Stimulated activated CD8-positive, alpha-beta memory T cell treated with anti-CD3 and anti-CD28 coated beads, Interleukin-12 subunit alpha, Interleukin-12 subunit beta, amount 100 ng/mL, for 1 hour (primary cell): ENCODE results near the gene ARSB.
"Not testable (repeated sequence)": the region's sequence is repeated elsewhere in the genome, so short reads cannot be mapped to it uniquely, and the experiment has no call there.

Experiments used
- DNase-seq: peaks from one replicate; pipeline ENCODE4 v3.0.0-alpha.2; 2020; ENCODE audit warnings: low read depth

Gene ARSB

DNA sequence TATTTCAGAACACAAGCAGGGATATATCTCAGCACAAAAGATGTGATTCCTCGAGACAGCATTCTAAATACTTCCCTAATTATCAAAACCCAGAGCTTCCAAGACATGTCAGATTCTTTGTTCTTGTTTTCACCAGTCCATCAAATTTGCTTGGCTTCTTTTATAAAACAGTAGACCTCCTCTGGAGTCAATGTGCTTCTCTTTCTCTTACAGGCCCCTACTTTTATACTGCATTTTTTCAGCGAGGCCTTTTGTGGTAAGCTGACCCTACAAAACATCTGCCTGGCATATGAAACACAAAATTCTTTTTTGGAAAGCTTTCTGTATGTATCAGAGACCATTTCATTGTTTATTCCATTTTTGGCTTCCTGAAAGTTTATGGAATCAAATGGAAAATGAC, 81.8 kb downstream of the ARSB start:
- no peak for DNase-seq

DNA sequence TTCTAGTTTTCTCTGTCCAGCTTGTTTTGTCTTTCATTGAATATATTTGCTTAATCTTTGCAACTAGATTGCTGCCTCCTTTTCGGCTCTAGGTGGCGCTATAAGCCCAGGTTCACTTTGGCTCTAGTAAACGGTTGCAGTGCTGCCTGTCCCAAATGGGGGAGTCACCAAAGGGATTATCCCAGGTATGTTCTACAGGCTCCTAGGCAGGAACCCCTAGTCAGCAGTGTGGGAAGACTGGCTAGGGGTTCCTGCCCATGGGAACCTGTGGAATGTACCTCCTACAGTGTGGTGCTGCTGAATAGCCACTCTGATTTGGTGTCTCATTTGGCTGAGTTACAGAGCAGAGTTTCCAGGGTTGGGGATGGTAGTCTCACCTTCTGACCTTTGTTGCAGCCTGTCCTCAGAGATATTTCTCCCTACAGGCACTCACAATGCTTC, 85.2 kb downstream of the ARSB start:
- no peak for DNase-seq

DNA sequence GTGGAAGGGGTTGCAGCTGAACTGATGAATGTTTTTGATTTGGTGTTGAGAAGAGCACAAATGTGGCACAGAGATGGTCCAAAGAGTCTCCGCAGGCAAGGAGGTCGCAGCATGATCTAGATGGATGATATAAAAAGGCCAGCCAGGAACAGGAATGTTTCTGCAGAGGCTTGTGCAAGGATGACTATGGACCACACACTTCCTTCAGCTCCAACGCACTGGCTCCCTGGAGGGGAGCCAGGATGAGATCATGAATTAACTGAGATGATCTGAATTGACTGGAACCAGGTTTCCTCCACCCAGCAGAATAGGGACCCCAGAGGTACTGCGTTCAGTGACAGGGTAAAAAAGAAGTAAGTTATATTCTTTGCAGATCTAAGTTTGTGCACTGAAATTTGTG, 89.0 kb downstream of the ARSB start:
- DNase-seq, result no peak

DNA sequence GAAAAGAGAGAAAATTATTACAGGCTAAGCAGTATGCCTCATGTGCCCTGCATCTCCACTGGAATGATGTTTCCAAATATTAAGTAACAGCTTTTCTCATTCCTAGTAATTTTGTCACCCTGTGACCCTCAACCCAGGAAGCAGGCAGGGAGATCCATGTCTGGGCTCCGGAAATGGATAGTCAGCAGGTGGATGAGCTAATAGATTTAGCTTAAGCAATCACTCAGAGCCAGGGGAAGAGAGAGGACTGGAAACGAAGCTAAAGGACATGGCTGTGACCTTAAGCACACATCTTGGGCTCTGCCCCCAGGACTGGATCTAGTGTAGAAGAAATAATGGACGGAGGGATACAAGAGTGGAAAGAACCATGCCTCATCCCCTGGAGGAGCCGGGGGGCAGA, 89.5 kb downstream of the ARSB start:
- DNase-seq, result no peak

DNA sequence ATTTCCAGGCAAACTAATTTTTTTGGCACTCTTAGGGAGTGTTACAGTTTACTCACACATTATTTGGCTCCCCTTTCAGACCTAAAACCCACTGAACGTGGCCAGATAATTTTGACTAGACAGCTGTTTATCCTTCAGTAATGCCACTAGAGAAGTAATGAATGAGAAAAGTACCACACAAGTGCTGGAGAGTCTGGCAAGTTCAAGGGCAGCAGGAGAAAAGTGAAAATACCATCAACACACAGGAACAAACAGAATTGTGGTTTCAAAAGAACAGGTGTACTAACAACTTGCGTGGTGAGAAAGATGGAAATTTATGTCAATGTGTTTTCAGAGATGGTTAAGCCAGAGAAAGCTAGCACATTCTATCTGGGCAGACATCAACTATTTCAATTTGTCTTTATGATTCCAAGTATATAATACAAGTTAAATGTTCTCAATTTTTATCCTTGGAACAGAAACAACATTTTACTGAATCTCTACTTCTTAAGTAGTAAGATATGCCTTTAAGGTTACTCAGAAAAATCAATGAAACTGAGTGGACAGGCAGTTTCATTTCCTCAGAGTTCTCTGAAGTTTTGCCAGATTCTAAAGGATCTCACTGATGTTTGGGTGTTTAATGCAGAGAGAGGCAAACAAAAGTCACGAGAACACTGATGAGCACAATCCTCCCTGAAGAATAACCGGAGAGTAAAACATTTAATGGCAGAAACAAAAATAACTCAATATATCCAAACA, 91.0 kb downstream of the ARSB start:
- DNase-seq, result no peak

DNA sequence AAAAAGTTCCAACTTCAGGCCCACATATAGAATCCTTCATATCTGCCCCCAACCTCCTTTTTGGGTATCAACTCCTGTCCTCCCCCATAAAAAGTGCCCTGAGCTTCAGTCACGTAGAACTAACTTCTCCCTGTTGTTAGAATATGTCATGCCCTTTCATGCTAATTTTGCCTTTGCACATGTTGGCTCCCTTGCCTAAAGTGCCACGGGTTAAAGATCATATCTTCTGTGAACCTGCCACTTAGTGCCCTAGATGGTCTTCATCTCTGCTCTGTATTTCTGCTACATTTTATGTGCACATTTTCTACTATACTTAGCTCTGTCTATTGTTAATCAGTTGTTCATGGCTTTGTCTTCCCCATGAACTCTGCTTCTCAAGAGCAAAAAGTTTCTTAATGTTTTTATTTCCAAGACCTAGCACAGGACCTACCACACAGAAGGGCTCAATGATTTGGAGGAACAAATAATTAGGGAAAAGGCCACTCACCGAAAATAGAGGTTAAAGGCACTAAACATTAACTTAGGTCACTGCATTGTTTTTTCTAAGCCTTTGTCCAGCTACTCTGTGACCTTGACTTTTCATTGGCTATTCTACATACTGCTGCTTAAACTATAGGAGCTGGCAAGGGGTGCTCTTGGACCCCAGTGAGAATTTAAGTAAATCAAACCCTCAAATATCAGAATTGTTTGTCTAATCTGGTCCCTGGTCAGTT, 94.3 kb downstream of the ARSB start:
- no peak for DNase-seq

DNA sequence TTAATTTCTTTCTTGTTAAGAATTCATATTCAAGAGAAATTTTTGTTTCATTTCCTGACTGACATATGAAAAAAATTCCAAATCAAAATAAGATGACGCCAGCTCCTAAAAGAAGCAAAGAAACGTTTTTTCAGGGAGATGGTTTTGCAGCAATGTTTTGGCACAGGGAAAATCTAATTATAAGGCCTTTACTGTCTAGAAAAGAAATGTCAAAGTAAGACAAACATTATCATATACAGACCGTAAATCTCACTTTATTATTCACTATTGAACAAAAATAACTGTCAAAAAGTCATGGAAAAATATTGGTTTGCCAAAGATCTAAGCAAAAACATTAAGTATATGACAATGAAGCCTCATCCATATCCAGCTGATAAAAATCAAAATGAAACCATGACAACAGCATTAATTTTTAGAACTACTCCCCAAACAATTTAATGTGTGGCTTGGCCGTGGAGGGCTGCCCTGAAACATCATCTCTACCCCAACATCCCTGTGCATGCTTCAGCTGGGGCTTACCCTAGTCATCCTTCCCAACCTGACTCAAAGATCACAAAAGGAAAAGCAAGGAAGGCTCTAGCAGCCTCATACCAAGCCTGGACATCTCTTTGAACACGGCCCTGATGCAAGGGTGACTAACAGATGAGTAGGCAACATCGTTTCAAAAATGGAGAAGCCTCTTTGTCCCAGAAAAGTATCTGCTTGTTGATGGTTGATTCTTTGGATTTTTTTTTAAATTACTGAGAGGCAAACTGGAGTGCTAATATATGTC, 95.6 kb downstream of the ARSB start:
- no peak for DNase-seq

- no peak for DNase-seq
These were observed 96.3 kb downstream of the ARSB start for GRCh38 chr5:78888580-78889368.

- no peak for DNase-seq
These were observed 97.6 kb downstream of the ARSB start for GRCh38 chr5:78887384-78888118.

- DNase-seq, result no peak
These were observed 98.5 kb downstream of the ARSB start for GRCh38 chr5:78886341-78887230.

DNA sequence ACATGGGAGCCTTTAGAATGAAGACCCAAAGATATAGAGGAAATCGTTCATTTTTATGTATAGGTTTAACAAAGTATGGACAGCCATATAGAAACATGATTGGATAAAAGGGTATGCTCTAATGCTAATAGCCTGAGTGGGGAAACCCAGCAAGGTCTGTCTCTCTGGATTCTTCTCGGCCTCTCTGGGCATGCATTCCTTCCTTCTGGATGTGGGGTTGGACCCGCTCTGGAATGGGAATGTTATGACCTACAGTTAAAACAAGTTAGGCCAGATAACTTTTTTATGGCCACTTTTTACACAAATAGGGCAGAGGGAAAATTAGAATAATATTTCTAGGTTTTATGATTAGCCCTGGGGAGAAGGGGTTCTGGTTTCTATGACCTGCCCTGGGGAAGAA, 103.2 kb downstream of the ARSB start:
- DNase-seq, result no peak

- DNase-seq, result no peak
These were observed 105.6 kb downstream of the ARSB start for GRCh38 chr5:78879516-78879915.

DNA sequence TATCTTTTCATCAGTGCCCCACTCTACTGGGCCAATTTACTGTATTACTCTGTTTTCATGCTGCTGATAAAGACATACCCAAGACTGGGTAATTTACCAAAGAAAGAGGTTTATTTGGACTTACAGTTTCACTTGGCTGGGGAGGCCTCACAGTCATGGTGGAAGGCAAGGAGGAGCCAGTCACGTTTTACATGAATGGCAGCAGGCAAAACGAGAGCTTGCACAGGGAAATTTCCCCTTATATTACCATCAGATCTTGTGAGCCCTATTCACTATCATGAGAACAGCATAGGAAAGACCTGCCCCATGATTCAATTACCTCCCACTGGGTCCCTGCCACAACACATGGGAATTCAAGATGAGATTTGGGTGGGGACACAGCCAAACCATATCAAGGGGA, 119.0 kb downstream of the ARSB start:
- DNase-seq, result not testable (repeated sequence)

- DNase-seq, result no peak
These were observed 126.7 kb downstream of the ARSB start for GRCh38 chr5:78858364-78858763.

DNA sequence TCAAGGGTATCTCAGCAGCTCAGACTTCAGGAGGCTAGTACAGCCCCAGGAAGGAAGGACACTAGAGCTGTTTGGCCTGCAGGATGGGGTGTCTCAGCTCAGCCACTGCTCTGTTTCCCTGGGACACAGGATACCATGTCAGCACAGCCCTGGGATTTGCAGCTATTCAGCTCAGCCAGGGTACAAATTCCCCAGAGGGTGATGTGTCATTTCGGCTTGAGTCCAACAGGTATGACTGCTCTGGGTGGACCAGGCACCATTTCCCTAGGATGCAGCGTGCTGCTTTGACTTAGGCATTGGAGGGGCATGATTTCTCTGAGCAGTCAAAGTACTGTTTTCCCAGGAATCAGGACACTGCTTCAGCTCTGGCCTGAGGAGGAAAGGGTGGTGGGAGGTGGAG, 130.1 kb downstream of the ARSB start:
- DNase-seq, result no peak

DNA sequence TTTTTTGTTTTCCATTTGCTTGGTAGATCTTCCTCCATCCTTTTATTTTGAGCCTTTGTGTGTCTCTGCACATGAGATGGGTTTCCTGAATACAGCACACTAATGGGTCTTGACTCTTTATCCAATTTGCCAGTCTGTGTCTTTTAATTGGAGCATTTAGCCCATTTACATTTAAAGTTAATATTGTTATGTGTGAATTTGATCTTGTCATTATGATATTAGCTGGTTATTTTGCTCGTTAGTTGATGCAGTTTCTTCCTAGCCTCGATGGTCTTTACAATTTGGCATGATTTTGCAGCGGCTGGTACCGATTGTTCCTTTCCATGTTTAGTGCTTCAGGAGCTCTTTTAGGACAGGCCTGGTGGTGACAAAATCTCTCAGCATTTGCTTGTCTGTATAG, 133.2 kb downstream of the ARSB start:
- DNase-seq, result not testable (repeated sequence)

DNA sequence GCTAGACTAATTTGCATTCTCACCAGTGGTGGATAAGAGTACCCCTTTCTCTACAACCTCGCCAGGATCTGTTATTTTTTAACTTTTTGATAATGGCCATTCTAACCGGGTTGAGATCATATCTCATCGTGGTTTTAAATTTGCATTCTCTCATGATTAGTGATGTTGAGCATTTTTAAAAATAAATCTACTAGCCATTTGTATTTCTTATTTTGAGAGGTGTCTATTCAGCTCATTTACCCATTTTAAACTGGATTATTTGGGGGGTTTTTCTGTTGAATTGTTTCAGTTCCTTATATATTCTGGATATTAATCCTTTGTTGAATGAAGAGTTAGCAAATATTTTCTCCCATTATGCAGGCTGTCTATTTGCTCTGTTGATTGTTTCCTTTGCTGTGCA, 139.6 kb downstream of the ARSB start:
- DNase-seq, result no peak

- DNase-seq, result no peak
These were observed 141.7 kb downstream of the ARSB start for GRCh38 chr5:78843436-78843835.

GRCh38 chr5:78841767-78842166, 143.3 kb downstream of the ARSB start:
- DNase-seq, result no peak

GRCh38 chr5:78838753-78839152, 146.4 kb downstream of the ARSB start:
- no peak for DNase-seq
